Activated gamma-delta T cell treated with anti-CD3 and anti-CD28 coated beads, Interleukin-2, amount 50 U/mL, for 16 hours (primary cell): ENCODE data around the gene INPP4A.
A peak's percentile ranks its signal among the peaks of the same experiment; 100 is the strongest.

Source experiments
- DNase-seq: peaks from one replicate; pipeline ENCODE4 v3.0.0-alpha.2; 2020; ENCODE audit warnings: low read depth

The INPP4A gene

DNA sequence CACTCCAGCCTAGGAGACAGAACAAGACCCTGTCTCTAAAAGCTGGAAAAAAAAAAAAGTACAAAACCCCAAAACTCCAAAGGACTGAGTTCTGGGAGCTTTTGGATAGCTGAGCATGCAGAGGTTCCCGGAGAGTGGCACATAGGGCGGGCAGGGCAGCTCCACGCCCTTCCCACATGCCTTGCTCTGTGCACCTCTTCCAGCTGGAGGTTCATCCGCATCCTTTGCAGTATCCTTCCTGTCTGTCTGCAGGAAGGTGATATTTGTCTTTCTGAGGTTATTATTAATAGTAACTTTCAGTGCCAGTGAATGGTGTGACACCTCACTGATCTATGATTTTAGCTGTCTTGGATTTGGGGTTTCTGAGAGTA lies 70.2 kb downstream of the INPP4A start:
- DNase-seq = no peak

DNA sequence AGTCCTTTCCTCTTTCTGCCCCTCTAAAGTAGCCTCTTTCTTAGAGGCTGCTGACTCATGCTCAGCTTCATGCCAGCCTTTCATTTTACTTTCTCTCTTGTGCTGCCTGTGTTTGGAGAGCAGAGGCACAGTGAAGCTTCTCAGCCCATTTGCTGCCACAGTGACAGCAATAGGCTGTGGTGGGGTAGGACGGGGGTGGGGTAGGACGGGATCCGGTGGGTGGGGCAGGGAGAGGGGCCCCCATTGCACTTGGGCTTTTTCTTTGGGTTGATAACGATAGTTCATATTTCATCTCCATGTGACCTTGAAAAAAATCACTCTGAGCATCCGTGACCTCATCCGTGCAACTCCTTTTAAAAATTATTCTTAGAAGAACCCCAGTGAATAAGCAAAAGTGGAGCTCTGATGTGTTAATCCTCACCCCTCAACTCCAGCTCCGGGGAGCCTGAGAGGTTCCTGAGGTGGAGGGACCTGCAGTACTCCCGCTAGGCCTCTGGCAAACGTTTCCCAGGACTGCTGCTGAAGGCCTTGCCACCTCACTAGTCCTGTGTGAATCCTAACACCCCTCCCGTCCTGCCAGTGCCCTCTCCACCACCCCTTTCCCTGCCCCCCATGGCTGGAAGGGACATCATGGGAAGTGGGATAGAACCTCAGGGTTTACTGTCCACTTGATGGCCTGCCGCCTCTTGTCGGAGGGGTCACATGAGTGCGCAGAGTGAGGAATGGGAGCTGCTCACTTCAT lies 70.8 kb downstream of the INPP4A start:
- DNase-seq = no peak

DNA sequence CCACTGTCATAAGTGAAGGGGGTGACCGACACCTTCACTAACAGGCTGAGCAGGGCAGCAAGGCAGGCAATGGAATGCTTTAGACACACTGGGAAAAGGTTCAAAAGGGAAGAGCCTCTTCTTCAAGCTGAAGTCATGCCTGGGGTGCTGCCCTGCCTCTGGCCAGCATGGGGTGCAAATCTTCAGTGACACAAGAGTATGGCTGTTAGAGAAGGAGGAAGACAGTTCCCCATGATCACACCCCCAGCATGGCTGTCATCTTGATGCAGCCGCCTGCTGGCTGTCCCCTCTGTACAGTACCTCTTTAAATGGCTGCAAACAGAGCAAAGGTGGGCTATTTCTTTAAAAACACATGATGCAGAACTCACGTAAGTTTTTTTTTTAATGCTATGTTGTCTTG lies 71.9 kb downstream of the INPP4A start:
- no peak for DNase-seq

DNA sequence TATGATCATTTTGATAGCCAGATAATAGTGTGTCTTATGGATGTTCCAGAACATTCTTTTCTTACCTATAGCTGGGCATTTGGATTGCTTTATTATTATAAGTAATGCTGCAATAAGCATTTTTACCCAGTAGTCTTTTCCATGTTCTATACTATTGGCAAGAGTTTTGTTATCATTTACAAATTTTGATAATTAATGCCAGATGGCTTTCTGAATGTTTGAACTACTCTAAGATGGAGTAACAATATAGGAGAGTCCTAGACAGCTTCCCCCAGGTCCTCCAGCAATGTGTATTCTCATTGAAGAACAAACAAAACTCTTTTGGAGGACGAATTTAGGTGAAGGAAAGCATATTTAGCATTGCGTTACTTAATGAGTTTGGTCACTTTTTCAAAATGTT lies 73.0 kb downstream of the INPP4A start:
- no peak for DNase-seq

DNA sequence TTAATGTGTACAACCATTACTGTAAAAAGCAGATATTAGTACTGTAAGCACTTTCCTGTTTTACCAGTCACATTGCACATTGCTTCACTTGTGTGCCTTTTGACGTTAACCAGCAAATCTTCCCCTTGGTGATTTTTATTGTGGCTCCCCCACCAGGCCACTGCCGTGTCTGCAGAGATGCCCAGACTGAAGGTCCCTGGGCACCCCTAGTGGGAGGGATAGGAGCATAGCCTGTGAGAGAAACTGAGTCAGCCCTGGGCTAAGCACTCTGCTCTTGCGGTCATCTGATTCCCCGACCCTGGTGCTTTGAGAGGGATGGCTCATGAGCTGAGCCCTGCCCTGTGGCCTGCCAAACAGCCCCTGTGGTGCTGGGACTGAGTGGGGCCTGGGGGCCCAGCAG lies 73.4 kb downstream of the INPP4A start:
- peak; percentile 29 for DNase-seq

- DNase-seq = no peak
Measured at GRCh38 chr2:98519156-98519555, 74.5 kb downstream of the INPP4A start.

GRCh38 chr2:98519851-98520250 lies 75.2 kb downstream of the INPP4A start:
- no peak for DNase-seq

DNA sequence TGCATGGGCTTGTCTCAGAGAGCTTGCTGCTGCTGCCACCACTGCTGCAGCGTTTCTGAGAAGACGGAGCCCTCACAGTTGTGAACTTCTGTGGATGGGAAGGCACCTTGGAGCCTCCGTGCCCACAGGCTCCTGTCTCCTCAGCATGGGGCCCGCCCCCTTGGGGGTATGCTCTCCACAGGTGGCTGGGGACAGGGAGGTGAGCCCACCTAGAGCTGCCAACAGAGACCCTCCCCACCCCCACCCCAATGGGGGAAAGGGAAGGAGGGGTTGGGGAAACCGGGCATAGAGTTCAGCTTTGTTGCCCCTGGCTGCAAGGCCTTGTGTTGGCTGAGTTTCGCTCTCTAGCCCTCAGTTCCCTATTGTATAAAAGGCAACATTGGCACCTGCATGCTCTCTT lies 76.1 kb downstream of the INPP4A start:
- DNase-seq = no peak

GRCh38 chr2:98521266-98521665 lies 76.6 kb downstream of the INPP4A start:
- DNase-seq = no peak

- DNase-seq = no peak
Measured at GRCh38 chr2:98522854-98523253, 78.2 kb downstream of the INPP4A start.

GRCh38 chr2:98524168-98524567 lies 79.5 kb downstream of the INPP4A start:
- no peak for DNase-seq

DNA sequence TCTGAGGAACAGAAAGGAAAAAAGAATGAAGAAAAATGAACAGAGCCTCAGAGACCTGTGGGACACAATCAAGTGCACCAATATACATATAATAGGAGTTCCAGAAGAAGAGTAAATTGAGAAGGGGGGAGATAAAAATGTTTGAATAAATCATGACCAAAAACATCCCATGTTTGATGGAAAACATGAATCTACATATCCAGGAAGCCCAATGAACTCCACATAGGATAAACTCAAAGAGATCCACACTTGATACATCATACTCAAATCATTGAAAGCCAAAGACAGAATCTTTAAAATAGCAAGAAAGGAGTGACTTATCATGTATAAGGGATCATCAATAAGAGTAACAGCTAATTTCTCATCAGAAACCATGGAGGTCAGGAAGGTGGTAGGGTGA lies 83.7 kb downstream of the INPP4A start:
- no peak for DNase-seq

- DNase-seq = no peak
Measured at GRCh38 chr2:98530114-98530513, 85.5 kb downstream of the INPP4A start.

- no peak for DNase-seq
Measured at GRCh38 chr2:98532756-98533155, 88.1 kb downstream of the INPP4A start.

DNA sequence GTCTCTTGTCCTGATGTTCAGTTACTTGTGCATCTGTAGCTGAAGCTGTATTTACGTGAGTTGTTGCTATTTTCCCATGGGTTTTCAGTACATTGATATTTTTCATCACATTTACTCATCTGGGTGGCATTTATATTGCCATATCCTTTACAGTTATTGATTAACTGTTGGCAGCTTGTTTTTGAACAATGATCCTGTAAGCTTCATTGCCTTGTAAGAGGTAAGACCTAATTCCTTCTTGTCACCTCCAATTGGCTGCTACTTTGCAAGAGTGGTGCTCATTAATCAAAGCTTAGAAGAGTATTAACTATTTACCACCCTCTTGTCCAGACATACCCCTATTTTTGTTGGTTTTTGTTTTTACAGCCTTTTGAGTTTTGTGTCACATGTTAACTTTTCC lies 88.9 kb downstream of the INPP4A start:
- no peak for DNase-seq

DNA sequence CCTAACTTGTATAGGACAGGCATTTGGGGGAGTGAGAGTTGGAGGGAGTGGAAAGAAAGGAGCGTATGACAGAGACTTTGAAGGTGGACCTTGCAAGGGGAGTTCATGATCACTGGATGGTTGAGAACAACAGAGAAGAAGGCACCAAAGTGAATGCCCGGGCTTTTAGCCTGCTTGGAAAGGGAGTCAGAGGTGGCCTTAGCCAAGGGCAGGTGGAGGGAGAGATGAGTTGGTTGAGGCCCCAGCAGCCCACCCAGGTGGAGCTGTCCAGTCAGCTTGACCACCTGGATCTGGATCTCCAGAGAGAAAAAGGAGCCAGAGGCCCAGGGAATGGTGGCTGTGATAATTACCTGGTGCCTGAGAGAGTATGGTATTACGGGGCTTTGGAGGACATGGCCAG lies 90.1 kb downstream of the INPP4A start:
- DNase-seq = no peak

DNA sequence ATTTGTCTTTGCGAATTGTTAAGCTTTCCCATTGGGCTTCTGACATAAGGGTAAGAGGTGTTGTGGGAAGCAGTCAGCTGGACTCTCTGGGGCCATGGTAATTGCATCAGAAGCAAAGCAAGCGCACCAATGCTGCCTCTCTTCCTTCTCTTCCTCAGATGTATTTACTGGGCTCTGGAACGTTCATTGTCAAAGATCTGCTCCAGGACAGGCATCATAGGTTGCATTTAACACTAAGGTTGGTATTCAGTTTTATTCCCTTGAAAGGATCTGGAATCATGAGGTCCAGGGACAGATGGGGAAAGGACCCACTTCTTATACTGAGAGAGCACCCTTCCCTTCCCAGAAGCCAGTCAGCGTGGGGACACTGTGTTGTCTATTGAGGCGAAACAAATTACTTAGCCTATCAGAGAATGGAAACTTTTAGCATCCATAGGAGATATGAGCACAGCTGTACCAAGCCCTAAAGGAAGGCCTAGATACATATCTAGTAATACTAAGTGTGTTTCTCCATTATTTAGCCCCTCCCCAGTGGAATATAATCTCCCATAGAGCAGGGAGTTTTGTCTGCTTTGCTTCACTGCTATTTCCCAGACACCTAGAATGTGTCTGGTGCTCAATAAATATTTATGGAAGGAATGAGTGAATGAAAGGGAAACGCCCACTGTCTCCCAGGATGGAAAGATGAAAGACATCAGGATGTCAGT lies 91.5 kb downstream of the INPP4A start:
- DNase-seq = no peak

DNA sequence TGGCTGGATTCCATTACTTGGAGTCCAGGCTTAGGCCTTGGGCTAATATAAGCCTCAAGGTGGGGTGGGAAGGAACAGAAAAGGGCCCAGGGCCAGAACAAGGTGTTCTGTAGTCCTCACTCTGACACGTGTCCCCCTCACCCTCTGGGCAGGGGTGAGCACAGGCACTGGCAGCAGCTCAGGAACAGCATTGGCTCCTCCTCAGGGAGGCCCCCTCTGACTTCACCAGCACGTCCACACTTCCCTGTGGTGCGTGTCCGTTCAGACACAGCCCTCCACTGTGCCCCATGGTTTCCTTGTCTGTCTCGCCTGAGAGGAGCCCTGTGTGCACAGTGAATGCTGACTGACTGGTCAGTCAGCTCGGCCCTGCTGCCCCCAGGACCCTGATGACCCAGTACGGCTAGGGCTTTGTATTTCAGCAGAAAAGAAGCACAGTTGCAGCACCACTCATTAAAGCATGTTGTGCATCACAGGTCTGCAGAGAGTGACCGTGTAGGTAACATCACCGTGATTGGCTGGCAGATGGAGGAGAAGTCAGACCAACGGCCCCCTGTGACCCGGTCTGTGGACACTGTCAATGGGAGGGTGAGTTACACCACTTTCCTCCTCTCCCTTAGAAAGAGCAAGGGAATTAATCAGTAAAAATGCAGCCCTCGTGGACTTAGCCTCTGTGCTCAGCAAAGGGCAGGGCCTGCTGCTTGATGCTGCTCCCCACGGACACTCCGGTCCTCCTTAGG lies 92.9 kb downstream of the INPP4A start:
- no peak for DNase-seq

DNA sequence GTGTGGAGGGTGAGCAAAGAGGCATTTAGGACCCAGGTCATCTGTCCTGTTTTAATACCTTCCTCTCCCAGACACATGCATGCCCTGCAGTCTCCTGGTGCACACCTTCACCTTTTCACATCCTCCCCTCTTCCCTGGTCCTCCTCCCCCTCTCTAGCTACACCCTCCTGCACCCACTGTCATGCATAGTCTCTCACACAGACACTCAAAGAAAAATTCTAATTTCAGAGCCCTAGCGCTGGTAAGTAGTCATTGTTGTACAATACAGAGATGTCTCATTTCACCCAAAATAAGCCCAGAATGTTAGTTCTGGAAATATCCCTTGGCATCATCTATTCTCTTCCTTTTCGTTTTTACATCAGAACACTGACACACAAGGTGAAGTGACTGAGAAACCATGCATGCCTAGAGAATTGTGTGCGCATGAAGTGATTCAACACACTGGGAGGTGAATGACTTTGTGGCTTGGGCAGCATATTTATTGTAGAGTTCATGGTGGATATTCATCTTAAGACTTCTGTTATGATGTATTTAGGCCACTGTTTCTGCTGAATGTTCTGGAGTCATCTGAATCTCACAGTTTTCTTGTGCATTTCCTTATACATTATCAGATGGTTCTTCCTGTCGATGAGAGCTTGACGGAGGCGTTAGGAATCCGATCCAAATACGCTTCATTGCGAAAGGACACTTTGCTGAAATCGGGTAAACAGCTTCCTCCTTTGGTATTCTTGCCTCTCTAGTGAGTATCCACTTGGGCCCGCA lies 93.8 kb downstream of the INPP4A start:
- DNase-seq = no peak

GRCh38 chr2:98539056-98539735 lies 94.5 kb downstream of the INPP4A start:
- no peak for DNase-seq

- no peak for DNase-seq
Measured at GRCh38 chr2:98540536-98540935, 95.9 kb downstream of the INPP4A start.

GRCh38 chr2:98541489-98541888 lies 96.8 kb downstream of the INPP4A start:
- no peak for DNase-seq
